GM19035 (cell line): Measurements from ENCODE around the gene ROBO2.

Source experiments
- ATAC-seq: cut with Tn5 transposase; IDR thresholded peaks from one replicate; pipeline ENCODE4 v1.9.1; 2021; ENCODE audit not compliant: unreplicated experiment

The ROBO2 gene

DNA sequence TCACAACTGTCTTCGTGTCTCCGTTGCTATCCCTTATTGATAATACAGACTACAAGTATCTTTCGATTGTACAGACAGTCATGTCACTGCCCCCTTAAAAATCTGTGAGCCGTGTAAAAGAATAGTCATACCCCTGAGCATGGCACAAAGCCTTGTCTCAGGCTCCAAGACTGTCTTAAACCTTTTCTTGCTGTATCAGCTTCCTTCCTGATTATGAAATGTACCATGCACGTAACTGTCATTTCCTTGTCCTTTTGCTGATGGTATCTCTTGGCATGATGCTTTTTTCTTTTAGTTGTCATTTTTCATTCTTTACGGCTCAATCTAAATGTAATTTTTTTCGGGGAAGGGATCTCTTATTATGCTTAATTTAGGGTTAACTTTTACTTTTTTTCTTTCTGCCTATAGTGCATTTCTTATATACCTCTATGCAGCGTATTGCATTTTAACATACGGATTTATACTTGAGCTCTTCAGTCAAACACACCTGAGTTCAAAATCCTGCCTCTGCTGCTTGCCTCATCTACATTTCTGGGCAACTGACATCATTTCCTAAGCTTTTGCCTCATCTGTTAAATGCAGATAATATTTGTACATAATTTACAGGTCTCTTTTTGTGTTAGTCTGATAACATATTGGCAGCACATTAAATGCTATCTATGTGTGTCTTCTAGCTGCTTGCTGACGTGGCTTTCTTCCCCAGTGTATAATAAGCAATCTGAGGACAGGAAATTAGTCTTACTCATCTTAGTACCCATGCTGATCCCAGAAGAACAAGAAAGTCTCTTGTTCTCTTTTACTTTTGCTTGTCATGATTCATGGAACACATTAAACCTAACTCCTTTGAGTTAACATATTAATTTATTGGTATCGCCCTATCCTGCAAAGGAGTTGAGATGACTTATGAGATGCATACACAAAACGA, 57.3 kb downstream of the ROBO2 start:
- no peak for ATAC-seq

GRCh38 chr3:77102951-77103769, 63.3 kb downstream of the ROBO2 start:
- no peak for ATAC-seq

DNA sequence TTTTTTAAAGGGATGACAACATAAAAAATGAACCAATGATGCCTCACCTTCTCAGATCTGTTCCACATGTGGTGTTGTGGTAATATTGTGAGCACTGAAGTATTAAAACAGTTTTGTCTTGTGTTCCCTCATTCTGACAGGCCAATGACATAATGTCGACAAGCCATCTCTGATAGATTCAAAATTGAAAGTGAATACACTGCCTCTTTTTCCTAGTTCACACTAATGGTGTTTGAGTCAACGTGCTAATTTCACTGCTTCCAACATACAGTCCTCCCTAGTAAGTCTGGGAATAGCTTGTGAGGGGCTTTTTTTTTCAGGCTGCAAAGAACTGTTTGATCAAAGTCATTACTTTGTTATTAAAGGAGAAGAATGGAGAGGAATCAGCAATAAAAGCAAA, 82.8 kb downstream of the ROBO2 start:
- ATAC-seq, result no peak

DNA sequence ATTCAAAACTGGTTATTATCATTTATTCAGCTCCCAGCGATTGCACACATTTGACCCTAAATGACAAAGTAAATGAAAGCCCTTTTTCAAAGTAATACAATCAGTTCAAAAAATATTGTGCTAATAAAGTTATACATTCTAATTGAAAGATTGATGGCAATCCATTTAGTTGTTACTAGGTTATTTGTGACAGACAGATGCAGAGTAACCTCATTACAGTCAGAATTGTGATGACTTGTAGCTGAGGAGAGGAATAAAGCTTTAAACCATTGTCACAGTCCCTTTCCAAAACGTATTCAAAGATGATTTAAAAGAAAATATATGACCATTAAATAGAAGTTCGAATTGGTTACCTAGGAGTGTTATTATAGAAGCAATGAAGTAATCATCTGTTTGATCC, 86.1 kb downstream of the ROBO2 start:
- ATAC-seq, result no peak

- ATAC-seq, result no peak
These were observed 94.9 kb downstream of the ROBO2 start for GRCh38 chr3:77134769-77135168.

DNA sequence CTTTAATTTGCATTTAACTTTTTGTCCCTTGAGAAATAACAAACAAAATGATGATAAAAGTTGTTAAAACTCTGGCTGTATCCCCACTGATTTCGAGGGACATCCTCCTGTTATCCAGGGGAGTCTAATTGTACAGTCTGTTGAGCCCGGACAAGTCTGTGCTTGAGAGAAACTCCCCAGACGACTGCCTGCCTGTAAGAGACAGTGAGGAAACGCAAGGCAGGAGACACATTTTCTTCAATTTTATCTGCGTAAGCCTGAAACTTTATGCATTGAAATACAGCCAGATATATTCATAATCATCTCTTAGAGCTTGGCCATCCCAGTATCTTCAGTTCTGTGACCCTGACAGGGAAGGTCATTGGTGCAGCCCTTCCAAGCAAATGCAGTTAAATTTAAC, 97.7 kb downstream of the ROBO2 start:
- no peak for ATAC-seq

DNA sequence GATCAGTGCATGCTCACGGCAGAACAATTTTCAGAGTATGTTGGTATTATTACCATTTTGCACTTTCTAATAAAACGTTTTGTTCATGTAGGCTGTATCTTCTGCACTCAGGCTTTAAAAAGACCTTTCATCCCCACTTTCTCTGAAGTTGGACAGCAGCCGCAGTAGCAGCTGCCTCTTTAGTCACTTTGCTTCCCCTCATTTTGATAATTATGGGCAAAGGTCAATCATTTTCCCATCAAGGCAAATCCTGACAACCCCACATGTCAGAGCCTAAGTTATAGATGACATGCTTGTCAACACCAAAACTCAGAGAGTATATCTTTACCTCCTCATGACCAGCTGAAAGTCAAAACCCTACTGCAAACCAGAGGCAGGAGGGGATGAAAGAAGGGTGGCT, 99.7 kb downstream of the ROBO2 start:
- no peak for ATAC-seq

DNA sequence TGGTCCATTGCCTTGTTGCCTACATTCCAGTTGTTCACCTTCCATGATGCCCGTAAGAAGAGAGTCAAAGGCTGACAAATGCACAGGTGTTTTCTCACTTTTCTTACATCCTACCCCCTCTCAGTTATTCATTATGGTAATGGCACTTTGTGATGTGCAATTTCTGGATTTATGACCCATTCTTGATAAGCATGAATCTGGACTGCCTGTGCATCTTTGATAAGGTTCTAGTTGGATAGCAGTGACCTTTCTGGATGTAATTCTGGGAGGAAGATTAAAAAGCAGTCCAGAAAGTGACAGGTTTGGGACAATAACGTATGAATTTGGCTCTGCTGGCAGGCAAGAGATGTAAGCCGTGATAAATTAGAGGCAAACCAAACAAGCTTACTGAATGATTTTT, 101.5 kb downstream of the ROBO2 start:
- no peak for ATAC-seq

DNA sequence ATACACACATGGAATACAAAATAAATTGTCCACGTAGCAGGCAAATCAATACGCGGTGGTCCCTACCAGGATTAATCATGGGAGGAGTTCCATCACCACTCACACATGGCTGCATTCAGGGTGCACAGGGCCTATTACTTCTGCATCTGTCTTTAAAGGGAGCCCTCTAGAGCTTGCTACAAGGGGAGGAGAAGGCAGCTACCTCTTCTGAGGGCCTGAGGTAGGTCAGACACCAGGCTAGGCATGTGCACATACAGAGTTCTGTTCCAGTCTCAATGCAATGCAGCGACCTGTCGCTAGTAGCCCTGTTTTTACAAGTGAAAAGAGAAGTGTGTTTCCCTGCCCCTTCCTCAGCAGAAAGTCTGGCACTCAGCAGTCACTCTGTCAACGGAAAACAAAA, 102.7 kb downstream of the ROBO2 start:
- no peak for ATAC-seq

DNA sequence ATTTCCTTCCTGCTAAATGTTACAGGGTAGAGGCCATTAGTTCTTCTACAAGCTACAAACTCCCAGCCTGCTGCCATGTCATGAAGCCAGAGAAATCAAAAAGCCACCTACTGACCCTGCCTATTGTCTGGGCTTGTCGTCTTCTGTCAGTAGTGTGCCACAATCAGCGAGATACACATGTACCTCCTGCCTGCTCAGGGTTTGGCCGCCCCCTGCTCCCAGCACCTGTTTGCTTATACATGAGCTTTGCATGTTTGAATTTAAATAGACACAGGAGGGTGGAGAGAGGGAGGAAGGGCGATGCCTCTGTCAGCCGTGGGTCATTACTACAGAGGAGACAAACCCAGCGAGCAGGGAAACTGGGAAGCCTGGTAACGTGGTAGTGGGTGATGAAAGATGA, 106.1 kb downstream of the ROBO2 start:
- ATAC-seq, result no peak

GRCh38 chr3:77147836-77148578, 108.1 kb downstream of the ROBO2 start:
- no peak for ATAC-seq

GRCh38 chr3:77149382-77149781, 109.5 kb downstream of the ROBO2 start:
- ATAC-seq, result no peak

DNA sequence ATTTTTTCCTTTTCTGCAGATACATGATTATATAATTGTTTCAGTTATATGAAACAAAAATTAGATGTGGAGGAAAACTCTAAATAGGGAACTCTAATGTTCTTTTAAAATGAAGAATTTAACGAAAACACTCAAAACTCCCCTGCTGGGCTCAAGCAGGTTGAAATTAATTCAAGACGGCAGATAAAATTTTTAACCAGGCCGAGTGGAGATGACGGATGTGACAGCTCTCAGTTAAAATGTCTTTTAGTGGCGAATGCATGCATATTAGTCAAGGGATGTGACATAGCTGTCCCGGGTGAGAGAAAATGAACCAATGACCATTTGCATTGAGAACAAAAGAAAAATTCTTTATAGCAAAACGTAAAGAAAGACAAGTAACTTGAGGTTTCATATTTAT, 110.1 kb downstream of the ROBO2 start:
- ATAC-seq, result no peak

DNA sequence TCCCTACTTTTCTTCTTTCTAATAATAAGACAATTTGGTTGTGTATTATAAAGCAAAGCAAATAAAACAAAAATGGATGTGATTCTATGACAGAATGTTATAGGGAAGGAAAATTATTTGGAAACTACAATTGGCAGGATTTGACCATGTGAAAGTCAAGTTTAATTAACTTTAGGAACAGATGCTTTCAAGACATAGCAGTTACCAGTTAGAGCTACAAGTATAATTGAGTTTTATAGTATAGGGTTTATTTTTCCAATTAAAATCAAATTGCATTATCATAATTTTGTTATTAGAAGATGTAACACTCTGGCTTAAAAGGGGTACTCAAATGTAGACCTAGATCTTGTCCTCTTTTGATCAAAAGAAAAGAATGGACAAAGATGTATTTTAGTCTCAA, 110.9 kb downstream of the ROBO2 start:
- no peak for ATAC-seq

GRCh38 chr3:77158730-77159581, 119.1 kb downstream of the ROBO2 start:
- ATAC-seq, result no peak

DNA sequence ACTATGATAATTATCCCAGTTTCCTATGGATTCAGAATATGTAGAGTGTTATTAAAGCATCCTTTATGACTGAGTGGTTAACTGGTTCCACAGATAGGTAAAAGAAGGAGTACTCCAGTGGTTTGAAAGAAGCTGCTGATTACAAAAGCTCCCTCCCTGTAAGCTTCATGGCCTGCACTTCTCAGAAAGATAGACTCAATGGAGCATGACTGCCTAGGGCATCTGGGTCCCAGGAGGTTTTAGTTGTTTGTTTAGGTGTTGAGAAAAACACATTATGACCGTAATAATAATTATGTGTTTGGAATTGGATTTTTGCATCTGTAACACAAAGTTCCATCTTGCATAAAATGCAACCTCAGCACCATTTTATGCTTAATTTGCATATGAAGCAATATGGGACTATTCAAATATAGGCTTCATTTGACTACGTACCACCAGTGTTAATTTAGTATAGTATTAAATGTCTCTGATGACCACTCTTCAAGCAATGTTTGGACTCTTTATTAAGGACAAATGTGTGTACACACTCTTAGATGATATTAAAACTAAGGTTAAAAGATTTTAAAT, 121.1 kb downstream of the ROBO2 start:
- ATAC-seq, result no peak

DNA sequence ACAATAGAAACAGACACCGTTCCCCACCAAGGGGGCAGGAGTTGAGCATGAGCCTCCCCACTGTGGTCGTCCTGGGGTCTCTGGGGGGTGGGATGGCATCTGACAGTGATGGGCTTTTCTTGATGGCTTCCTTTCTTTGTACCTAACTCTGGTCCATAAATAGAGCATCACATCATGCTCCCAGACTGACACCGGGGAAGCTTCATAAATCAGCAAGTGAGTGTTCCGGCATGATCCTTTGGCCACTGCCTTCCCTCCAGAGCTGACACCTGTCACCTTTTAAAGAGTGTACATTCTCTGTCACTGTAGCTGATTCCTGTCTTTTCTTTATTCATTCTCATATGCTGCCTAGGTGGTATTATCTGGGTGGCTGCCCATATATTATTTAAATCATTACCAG, 129.9 kb downstream of the ROBO2 start:
- no peak for ATAC-seq

GRCh38 chr3:77171026-77171425, 131.1 kb downstream of the ROBO2 start:
- no peak for ATAC-seq

- ATAC-seq, result no peak
These were observed 139.9 kb downstream of the ROBO2 start for GRCh38 chr3:77179762-77180161.

DNA sequence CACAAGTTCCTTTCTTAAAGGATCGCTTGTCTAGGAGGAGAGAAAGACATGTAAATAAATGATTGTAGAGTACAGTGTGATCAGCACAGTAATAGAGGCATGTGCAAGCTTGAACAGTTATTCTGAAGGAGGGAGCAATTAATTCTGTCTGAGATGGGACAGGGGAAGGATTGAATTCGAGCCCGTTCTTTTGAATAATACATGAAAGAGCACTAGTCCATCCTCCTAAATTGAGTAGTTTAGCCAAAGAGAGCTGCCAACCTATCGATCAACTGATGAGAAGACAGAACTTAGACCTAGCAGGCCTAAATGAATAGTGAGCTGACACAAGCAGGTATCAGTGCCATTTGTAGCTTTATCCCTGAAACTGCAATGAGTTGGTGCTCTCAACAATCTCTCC, 142.4 kb downstream of the ROBO2 start:
- no peak for ATAC-seq
